Kidney capillary endothelial cell (primary cell): ENCODE results near the gene ARHGEF9.
A peak's percentile ranks its signal among the peaks of the same experiment; 100 is the strongest.

ENCODE experiments used
- DNase-seq: peaks from one replicate; pipeline ENCODE4 v3.0.0-alpha.2; 2018; ENCODE audit warnings: low spot score

Gene ARHGEF9

GRCh38 chrX:63746278-63746677 is 38.7 kb downstream of the ARHGEF9 start:
- no peak for DNase-seq

DNA sequence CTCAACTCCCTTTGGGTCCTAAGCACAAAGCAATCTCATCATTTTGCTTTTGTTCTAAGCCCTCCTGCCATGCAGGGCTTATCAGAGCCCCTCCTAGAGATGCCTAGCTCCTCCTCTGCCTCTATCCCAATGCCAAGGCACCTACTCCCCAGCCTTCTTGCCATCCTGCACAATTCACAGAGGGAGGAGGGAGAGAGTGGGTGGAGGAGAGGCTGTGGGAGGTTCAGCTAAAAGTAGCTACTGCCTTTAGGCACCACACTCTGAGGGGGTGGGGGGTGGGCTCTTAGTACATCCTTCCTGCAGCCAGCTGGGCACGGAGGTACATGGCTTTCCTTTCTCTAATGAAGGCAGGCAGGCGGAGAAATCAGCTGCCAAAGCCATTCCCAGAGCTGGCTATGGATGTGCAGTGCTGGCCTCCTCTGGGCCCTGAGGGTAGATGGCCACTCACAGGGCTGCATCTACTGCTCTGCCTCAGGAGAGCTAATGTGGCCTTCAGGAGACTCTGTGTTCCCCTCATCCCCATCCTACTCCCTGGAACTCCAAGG is 40.1 kb downstream of the ARHGEF9 start:
- DNase-seq: no peak

DNA sequence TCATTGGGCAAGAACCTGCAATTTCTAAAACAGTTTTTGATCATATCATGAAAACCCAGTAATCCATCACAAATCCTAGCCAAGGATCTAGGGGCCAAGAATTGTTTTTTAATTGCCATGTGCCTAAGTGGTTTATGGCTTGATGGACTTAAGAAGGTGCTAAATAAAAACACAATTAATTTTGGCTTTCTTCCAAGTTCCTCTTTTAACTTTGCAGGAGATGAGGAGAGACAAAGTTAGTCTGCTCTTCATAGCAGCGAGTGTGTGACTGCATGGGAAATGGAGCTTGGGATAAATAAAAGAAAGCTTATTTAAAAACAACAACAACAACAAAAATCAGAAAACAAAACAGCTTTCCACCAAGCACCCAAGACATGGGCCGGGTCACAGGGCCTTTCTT is 41.4 kb downstream of the ARHGEF9 start:
- no peak for DNase-seq

GRCh38 chrX:63740382-63740781 is 44.6 kb downstream of the ARHGEF9 start:
- DNase-seq: no peak

GRCh38 chrX:63739885-63740284 is 45.1 kb downstream of the ARHGEF9 start:
- DNase-seq: no peak

GRCh38 chrX:63738696-63739095 is 46.3 kb downstream of the ARHGEF9 start:
- no peak for DNase-seq

GRCh38 chrX:63737131-63737921 is 47.7 kb downstream of the ARHGEF9 start:
- no peak for DNase-seq

- DNase-seq: no peak
Observed at GRCh38 chrX:63735882-63736281, 49.1 kb downstream of the ARHGEF9 start.

DNA sequence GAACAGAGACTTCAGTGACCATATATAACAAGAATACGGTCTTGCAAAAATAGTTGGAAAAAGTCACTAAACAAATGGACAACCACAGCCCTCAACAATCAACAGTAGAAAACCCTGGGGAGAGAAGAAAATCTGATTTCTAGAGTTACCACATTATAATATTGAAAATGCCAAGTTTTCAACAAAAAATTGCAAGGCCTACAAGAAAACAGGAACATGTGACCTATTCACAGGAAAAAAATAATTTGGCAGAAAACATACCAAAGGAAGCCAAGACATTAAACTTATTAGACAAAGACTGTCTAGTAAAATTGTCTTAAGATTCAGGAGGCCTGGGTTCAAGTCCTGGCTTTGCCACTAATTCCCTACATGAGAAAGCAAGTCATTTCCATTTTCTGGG is 64.7 kb downstream of the ARHGEF9 start:
- DNase-seq: no peak

- no peak for DNase-seq
Observed at GRCh38 chrX:63719633-63720032, 65.4 kb downstream of the ARHGEF9 start.

GRCh38 chrX:63718010-63718694 is 66.9 kb downstream of the ARHGEF9 start:
- DNase-seq: no peak

DNA sequence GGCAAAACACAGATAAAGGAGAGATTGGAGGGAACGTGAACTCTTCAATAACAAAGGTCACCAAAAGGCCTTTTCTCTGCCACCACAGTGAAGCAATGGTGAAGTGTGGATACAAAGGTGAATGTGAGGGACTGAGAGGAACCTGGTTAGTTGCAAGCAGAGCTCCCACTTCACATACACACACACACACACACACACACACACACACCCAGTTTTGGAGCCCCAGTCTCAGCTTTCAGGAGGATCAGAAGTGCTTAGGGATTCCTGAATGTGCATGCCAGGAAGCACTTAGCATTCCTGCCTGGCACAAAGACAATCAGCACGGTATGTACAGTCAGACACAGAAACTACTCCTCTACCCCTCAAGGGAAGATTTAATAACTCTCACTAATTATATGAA is 71.5 kb downstream of the ARHGEF9 start:
- no peak for DNase-seq

DNA sequence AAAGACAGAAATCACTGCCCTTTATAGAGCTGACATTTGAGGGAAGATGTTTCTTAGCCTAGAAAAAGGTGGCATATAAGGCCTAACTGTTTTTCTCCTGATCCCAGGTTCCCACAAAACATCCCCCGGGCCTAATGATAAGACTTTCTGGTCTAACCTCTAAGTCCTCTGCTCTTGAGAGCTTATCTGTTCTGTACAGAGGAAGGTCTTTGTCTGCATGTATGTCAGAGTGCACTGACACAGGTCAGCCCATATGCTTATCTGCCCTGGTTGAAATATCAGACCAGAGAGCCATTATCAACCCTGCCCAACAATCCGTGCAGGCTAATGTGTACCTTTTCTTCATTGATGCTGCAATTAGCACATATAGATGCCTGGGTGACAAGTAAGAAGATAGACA is 76.2 kb downstream of the ARHGEF9 start:
- no peak for DNase-seq

- DNase-seq: no peak
Observed at GRCh38 chrX:63702556-63702955, 82.5 kb downstream of the ARHGEF9 start.

GRCh38 chrX:63686878-63687714 is 97.9 kb downstream of the ARHGEF9 start:
- peak; percentile 25 for DNase-seq

GRCh38 chrX:63680423-63680822 is 104.6 kb downstream of the ARHGEF9 start:
- no peak for DNase-seq

- DNase-seq: no peak
Observed at GRCh38 chrX:63679432-63679831, 105.6 kb downstream of the ARHGEF9 start.

DNA sequence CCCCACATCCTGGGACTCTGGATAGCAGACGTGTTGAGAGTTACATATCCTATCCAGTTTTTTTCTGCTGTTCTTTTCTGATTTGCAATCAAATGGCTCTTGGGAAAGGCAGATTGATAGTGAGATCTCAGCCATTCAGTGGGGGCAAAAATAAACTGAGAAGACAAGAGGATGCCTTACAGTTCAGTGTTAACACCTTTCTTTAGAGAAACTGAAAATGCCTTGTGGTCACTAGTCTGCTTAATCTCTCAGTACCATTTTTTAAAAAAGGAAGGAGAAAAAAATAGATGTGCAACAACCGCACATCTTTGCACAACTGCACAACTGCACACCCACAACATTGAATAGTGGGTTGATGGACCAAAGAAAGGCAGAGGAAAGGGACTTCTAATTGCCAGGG is 109.3 kb downstream of the ARHGEF9 start:
- no peak for DNase-seq

- no peak for DNase-seq
Observed at GRCh38 chrX:63673896-63674295, 111.1 kb downstream of the ARHGEF9 start.

DNA sequence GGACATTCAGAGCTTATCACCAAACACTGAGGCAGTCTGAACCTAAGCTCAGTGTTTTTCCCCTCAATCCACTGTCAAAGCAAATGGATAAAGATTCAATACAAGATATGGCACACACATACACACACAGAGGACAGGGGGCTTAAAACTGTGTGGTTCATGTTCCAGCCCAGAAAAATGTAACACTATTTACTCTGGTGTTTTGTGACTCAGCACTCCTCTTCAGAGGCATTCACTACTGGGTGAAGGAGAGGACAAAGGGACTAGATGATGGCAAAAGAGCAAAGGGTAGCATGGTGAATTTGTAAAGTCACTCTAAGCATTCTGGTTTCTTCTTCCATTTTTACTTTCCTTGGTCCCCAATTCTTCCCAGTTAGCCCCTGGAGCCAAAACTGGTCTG is 120.3 kb downstream of the ARHGEF9 start:
- DNase-seq: no peak

GRCh38 chrX:63664083-63664482 is 120.9 kb downstream of the ARHGEF9 start:
- DNase-seq: no peak

DNA sequence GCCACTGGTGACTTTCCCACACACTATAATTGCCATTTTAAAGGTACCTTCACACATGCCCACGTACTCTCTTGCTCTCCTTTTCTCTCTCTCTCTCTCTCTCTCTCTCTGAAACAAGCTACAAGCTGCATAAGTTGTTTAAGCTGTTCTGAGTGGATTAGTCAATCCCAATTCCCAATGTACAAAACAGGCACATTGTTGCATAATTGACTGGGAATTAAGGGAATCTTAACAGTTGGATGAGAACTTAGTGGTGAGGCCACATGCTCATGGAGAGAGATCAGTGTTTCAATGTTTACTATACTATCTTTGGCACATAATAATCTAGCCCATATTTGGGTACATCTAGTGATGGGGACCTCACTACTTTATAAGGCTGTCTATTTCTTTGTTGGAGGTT is 123.3 kb downstream of the ARHGEF9 start:
- DNase-seq: no peak

- DNase-seq: no peak
Observed at GRCh38 chrX:63658920-63659319, 126.1 kb downstream of the ARHGEF9 start.
